AG04450 (cell line): Measurements from ENCODE around the gene NRG3. TPM values are rescaled to one million over a fixed set of nuclear protein-coding genes. Genes with fewer than 3 reads are reported as not detected.

ENCODE experiments used
- CTCF ChIA-PET: fragments of 300-600, 350-600 bp; formaldehyde crosslinking; extraction: SDS; loops from one replicate; lab custom pipeline; 2022; ENCODE audit warnings: antibody characterized with exemption, inconsistent platforms; lab: Charles Lee
- POLR2A ChIA-PET: fragments of 350-600 bp; formaldehyde crosslinking; extraction: SDS; loops from one replicate; lab custom pipeline; 2021; ENCODE audit warnings: antibody characterized with exemption, inconsistent platforms; lab: Yijun Ruan, JAX
- DNase-seq: peaks from one replicate; pipeline ENCODE4 v3.0.0-alpha.2; 2011; ENCODE audit warnings: low read depth, low spot score
- H3K27ac ChIP-seq: one replicate; pipeline ENCODE4 v1.5.1; 2012; ENCODE audit warnings: low read depth, low read length, control low read depth
- H3K27me3 ChIP-seq: one replicate; pipeline ENCODE4 v1.6.0; 2012; ENCODE audit warnings: low read length; ENCODE audit not compliant: control insufficient read depth, insufficient read depth
- H3K4me3 ChIP-seq: 2 replicates; pipeline ENCODE4 v1.5.1; 2011; ENCODE audit warnings: mild to moderate bottlenecking, low read depth, low read length, control low read depth
- H3K9me3 ChIP-seq: 2 replicates; pipeline ENCODE4 v1.5.1; 2012; ENCODE audit warnings: low read length; ENCODE audit not compliant: control insufficient read depth, insufficient read depth
- polyA plus RNA-seq: library from polyadenylated mRNA; depleted of rRNA; stranded (reverse); fragments of >200 nt; gene quantifications from 2 replicates; pipeline ENCODE4 v1.2.3, GENCODE V29; 2011
- TF ChIP-seq, protein P1 (sequence below): IDR thresholded peaks from 2 replicates; pipeline ENCODE4 v1.5.1; 2011; ENCODE audit warnings: low read depth, low read length, control low read depth, inconsistent platforms

NRG3 gene
- polyA plus RNA-seq, 1 experiment, result not detected

DNA sequence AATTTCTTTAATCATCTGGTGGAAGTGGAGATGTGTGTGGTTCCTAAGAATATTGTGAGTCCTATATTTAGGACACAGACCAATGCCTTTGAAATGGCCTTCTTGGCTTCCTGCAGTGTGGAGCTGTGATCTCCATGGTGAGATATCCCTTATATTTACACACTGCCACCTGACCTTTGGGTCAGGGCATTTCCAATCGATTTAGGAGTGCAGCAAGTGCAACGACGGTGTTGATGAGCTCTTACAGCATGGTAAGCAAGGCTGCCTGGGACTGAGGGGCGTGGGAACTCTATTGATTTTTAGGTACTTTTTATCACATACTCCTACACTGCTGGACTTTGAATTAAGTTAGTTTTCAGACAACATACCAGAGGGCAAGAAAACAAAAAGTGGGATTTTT, 146.0 kb downstream of the NRG3 start:
- Histone ChIP-seq H3K4me3 (no peak overlapping the region), H3K9me3 (peaks cover 5% of the 10 kb centered on the region), H3K27ac (no peak overlapping the region), H3K27me3 (no peaks in the 10 kb centered on the region)
- DNase-seq, result no peak
- POLR2A ChIA-PET, result no interaction called here
- TF ChIP-seq, protein P1, sequence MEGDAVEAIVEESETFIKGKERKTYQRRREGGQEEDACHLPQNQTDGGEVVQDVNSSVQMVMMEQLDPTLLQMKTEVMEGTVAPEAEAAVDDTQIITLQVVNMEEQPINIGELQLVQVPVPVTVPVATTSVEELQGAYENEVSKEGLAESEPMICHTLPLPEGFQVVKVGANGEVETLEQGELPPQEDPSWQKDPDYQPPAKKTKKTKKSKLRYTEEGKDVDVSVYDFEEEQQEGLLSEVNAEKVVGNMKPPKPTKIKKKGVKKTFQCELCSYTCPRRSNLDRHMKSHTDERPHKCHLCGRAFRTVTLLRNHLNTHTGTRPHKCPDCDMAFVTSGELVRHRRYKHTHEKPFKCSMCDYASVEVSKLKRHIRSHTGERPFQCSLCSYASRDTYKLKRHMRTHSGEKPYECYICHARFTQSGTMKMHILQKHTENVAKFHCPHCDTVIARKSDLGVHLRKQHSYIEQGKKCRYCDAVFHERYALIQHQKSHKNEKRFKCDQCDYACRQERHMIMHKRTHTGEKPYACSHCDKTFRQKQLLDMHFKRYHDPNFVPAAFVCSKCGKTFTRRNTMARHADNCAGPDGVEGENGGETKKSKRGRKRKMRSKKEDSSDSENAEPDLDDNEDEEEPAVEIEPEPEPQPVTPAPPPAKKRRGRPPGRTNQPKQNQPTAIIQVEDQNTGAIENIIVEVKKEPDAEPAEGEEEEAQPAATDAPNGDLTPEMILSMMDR, result no peak
- CTCF ChIA-PET, result no interaction called here

DNA sequence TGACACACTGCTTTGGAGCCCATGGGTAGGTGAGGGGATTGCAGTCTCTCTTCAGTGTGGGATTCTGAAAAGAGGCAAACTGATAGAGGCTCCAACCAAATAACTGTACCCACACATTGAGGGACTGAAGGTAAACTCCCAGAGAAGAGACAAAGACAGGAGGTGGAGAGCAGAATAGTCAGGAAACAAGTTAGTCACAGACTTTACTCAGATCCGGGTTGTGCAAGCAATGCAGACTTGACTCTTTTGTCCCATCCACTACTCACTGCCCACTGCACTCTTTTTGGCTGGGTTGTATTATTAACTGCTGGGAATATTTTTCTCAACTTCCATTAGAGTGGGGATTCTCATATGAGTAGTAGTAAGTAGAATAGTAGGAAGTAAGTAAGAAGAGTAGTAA, 152.7 kb downstream of the NRG3 start:
- ChIA-PET POLR2A (no interaction called here), CTCF (no interaction called here)
- TF ChIP-seq, protein P1, result no peak
- no peak overlapping the region for H3K4me3 ChIP-seq
- H3K27me3 ChIP-seq, result no peaks in the 10 kb centered on the region
- H3K9me3 ChIP-seq, result peaks cover 3% of the 10 kb centered on the region; the same call in 1 of the 2 replicates
- no peak for DNase-seq
- no peak overlapping the region for H3K27ac ChIP-seq

DNA sequence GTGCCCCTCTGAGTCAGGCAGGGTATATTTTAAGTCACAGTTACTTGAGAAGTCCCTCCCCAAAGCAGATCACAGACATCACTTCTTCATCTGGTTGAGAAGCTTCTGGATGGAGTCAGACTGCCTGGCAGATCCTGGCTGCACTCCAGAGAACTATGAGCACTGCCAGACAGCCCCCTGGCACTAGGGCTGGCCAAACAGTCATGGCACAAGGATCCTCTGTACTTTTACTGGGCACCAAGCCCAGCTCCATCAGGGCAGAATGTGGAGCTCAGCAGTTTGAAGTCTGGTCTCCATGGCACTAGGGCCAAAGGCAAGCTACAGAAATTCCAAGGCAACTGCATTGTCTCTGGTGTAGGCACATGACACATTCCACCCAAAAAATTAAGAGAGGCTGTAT, 162.1 kb downstream of the NRG3 start:
- DNase-seq, result no peak
- Histone ChIP-seq H3K27ac (no peak overlapping the region), H3K9me3 (peaks cover 6% of the 10 kb centered on the region), H3K4me3 (no peak overlapping the region), H3K27me3 (no peaks in the 10 kb centered on the region)
- POLR2A ChIA-PET, result no interaction called here
- CTCF ChIA-PET, result no interaction called here
- TF ChIP-seq, protein P1, result no peak

DNA sequence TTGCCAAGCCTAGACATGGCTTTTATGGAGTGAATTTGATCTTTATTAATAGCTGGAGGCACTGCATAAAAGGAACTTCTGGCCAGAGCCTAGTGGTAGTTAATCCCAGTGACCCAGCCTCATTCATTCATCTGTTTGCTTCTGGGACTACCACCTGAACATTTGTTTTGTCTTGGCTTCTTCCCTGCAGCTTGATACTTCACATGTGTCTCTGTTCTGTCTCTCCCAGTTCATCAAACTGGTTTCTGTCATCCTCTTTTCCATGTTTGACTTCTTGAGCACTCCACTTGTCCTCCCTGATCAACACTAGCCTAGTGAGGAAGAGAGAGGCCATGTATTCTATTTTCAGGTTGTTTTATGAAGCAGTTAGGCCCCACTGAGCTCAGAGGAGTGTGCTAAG, 163.6 kb downstream of the NRG3 start:
- TF ChIP-seq, protein P1, result no peak
- no peak overlapping the region for H3K27ac ChIP-seq
- CTCF ChIA-PET, result no interaction called here

GRCh38 chr10:82040336-82040735, 165.3 kb downstream of the NRG3 start:
- Histone ChIP-seq H3K27ac (no peak overlapping the region), H3K9me3 (peaks cover 4% of the 10 kb centered on the region; the same call in 1 of the 2 replicates), H3K4me3 (no peak overlapping the region), H3K27me3 (no peaks in the 10 kb centered on the region)
- DNase-seq, result no peak
- POLR2A ChIA-PET, result no interaction called here
- TF ChIP-seq, protein P1, result no peak
- CTCF ChIA-PET, result no interaction called here

More for the DNA sequence above, 163.6 kb downstream of the NRG3 start:
- Histone ChIP-seq H3K9me3 (peaks cover 6% of the 10 kb centered on the region), H3K27me3 (no peaks in the 10 kb centered on the region), H3K4me3 (no peak overlapping the region)
- DNase-seq, result no peak
- POLR2A ChIA-PET, result no interaction called here
